H1 (cell line): ENCODE results near the gene ADGRV1. TPM values are rescaled to one million over a fixed set of nuclear protein-coding genes. Genes with fewer than 3 reads are reported as not detected.

Experiments used
- CTCF ChIA-PET: fragments of 300-600 bp; sonication (Branson Sonifier 250); formaldehyde crosslinking; loops from one replicate; lab custom pipeline; 2021; ENCODE audit not compliant: partially characterized antibody; lab: Charles Lee
- POLR2A ChIA-PET: fragments of 300-600 bp; sonication (Branson Sonifier 250); formaldehyde crosslinking; loops from one replicate; lab custom pipeline; 2021; ENCODE audit warnings: inconsistent platforms; ENCODE audit not compliant: partially characterized antibody; lab: Charles Lee
- DNase-seq, 2 experiments: peaks; one replicate each; pipeline versions ENCODE4 v3.0.0 to v3.0.0-alpha.2; 2010 to 2022; ENCODE audit warnings: low spot score in 2 of 2, low read depth in 1 of 2, mixed read lengths in 1 of 2
- FAIRE-seq: peaks from 2 replicates; lab custom pipeline; 2011; peaks lifted over from hg19 to GRCh38; lab: Jason Lieb, UNC
- H2AFZ ChIP-seq: 2 replicates; pipeline ENCODE4 v1.8.1; 2012; ENCODE audit warnings: low read length, inconsistent platforms
- H2AK5ac ChIP-seq: 2 replicates; pipeline ENCODE4 v1.6.1; 2013; ENCODE audit warnings: low read depth, low read length
- H2BK120ac ChIP-seq: replicated peaks from 2 replicates; pipeline ENCODE3; 2013; ENCODE audit warnings: low read depth, low read length, inconsistent platforms
- H2BK12ac ChIP-seq: 2 replicates; pipeline ENCODE4 v1.6.1; 2013; ENCODE audit warnings: low read depth, low read length
- H2BK15ac ChIP-seq: 2 replicates; pipeline ENCODE4 v1.6.1; 2013; ENCODE audit warnings: low read length
- H2BK20ac ChIP-seq: 2 replicates; pipeline ENCODE4 v1.6.1; 2013; ENCODE audit warnings: low read length
- H2BK5ac ChIP-seq: 2 replicates; pipeline ENCODE4 v1.6.1; 2013; ENCODE audit warnings: low read depth, low read length
- H3K14ac ChIP-seq: 2 replicates; pipeline ENCODE4 v1.6.1; 2013; ENCODE audit warnings: inconsistent platforms; ENCODE audit not compliant: insufficient read length
- H3K18ac ChIP-seq: 2 replicates; pipeline ENCODE4 v1.6.1; 2013; ENCODE audit warnings: low read length; ENCODE audit errors: extremely low read depth
- H3K23ac ChIP-seq: 2 replicates; pipeline ENCODE4 v1.6.1; 2013; ENCODE audit warnings: inconsistent platforms; ENCODE audit not compliant: insufficient read length
- H3K23me2 ChIP-seq: 2 replicates; pipeline ENCODE4 v1.6.1; 2013; ENCODE audit warnings: low read depth, low read length
- H3K27ac ChIP-seq: 2 replicates; pipeline ENCODE4 v1.6.1; 2011; ENCODE audit warnings: low read depth, low read length, inconsistent platforms
- H3K27me3 ChIP-seq, 4 experiments: replicated peaks in 1 of 4; 1 replicate in 1 of 4; 2 replicates in 3 of 4; pipeline versions ENCODE4 v1.6.1 to v1.8.1; 2011 to 2013; ENCODE audit warnings: low read length in 3 of 4, mild to moderate bottlenecking in 3 of 4, inconsistent platforms in 2 of 4, mixed read lengths in 2 of 4, moderate library complexity in 1 of 4; ENCODE audit not compliant: control insufficient read depth in 3 of 4, insufficient read depth in 3 of 4; ENCODE audit errors: extremely low read depth in 1 of 4
- H3K36me3 ChIP-seq, 4 experiments: 2 replicates each; pipeline versions ENCODE4 v1.6.1 to v1.8.1; 2011 to 2013; ENCODE audit warnings: mild to moderate bottlenecking in 4 of 4, low read length in 3 of 4, moderate library complexity in 2 of 4, control low read depth in 1 of 4, inconsistent platforms in 1 of 4; ENCODE audit not compliant: insufficient read depth in 4 of 4, control insufficient read depth in 2 of 4
- H3K4ac ChIP-seq: replicated peaks from 2 replicates; pipeline ENCODE3; 2013; ENCODE audit warnings: low read length, low read depth, mixed read lengths, inconsistent platforms; ENCODE audit not compliant: insufficient read length
- H3K4me1 ChIP-seq, 4 experiments: replicated peaks in 1 of 4; 1 replicate in 1 of 4; 2 replicates in 3 of 4; pipeline versions ENCODE4 v1.6.1 to v1.8.1; 2011 to 2013; ENCODE audit warnings: low read length in 3 of 4, inconsistent platforms in 2 of 4, mixed read lengths in 1 of 4; ENCODE audit not compliant: insufficient read depth in 4 of 4, control insufficient read depth in 3 of 4
- H3K4me2 ChIP-seq, 2 experiments: 2 replicates each; pipeline versions ENCODE4 v1.6.1 to v1.8.1; 2011 to 2013; ENCODE audit warnings: low read depth in 2 of 2, low read length in 2 of 2, control low read depth in 1 of 2, inconsistent platforms in 1 of 2, mild to moderate bottlenecking in 1 of 2; ENCODE audit not compliant: insufficient read depth in 1 of 2
- H3K4me3 ChIP-seq, 4 experiments: fragments of 200-600, 300-600 bp in 1 of 4; sonication (generic), shearing (Covaris generic), sonication (Bioruptor Twin) in 1 of 4; 2 replicates each; pipeline versions ENCODE4 v1.5.1 to v1.8.1; 2011 to 2016; ENCODE audit warnings: low read length in 4 of 4, low read depth in 3 of 4, control low read depth in 2 of 4, inconsistent platforms in 2 of 4, mild to moderate bottlenecking in 2 of 4, mixed read lengths in 1 of 4, moderate library complexity in 1 of 4; ENCODE audit not compliant: insufficient read depth in 2 of 4; ENCODE audit errors: extremely low read depth in 1 of 4
- H3K56ac ChIP-seq: replicated peaks from 2 replicates; pipeline ENCODE3; 2013; ENCODE audit warnings: low read depth, mild to moderate bottlenecking, mixed read lengths, low read length, inconsistent platforms; ENCODE audit not compliant: insufficient read length
- H3K79me1 ChIP-seq: 2 replicates; pipeline ENCODE4 v1.6.1; 2013; ENCODE audit warnings: low read depth, low read length, control low read depth
- H3K79me2 ChIP-seq, 2 experiments: 2 replicates each; pipeline versions ENCODE4 v1.6.1 to v1.8.1; 2012 to 2013; ENCODE audit warnings: low read length in 2 of 2, mild to moderate bottlenecking in 2 of 2, inconsistent platforms in 1 of 2; ENCODE audit not compliant: insufficient read depth in 2 of 2, control insufficient read depth in 1 of 2
- H3K9ac ChIP-seq, 4 experiments: replicated peaks in 1 of 4; 1 replicate in 1 of 4; 2 replicates in 3 of 4; pipeline versions ENCODE4 v1.6.1 to v1.8.1; 2011 to 2013; ENCODE audit warnings: low read depth in 3 of 4, low read length in 3 of 4, control low read depth in 2 of 4, mild to moderate bottlenecking in 2 of 4, moderate library complexity in 2 of 4, inconsistent platforms in 1 of 4; ENCODE audit errors: extremely low read depth in 1 of 4
- H3K9me3 ChIP-seq, 2 experiments: 2 replicates each; pipeline versions ENCODE4 v1.6.1 to v1.8.1; 2012 to 2013; ENCODE audit warnings: mild to moderate bottlenecking in 2 of 2, moderate library complexity in 2 of 2, control low read depth in 1 of 2, inconsistent platforms in 1 of 2, low read depth in 1 of 2, low read length in 1 of 2, mixed read lengths in 1 of 2; ENCODE audit not compliant: insufficient read depth in 2 of 2
- H4K20me1 ChIP-seq, 2 experiments: replicated peaks in 1 of 2; 2 replicates each; pipeline versions ENCODE3 to v1.8.1; 2011 to 2013; ENCODE audit warnings: inconsistent platforms in 2 of 2, low read length in 2 of 2, mild to moderate bottlenecking in 1 of 2; ENCODE audit not compliant: insufficient read depth in 2 of 2, control insufficient read depth in 1 of 2
- H4K5ac ChIP-seq: 2 replicates; pipeline ENCODE4 v1.6.1; 2013; ENCODE audit warnings: low read length, low read depth, mixed read lengths, inconsistent platforms; ENCODE audit not compliant: insufficient read length
- H4K8ac ChIP-seq: 2 replicates; pipeline ENCODE4 v1.8.0; 2013; ENCODE audit warnings: mild to moderate bottlenecking, moderate library complexity, low read length, inconsistent platforms; ENCODE audit not compliant: insufficient read depth; ENCODE audit errors: extremely low read depth
- H4K91ac ChIP-seq: replicated peaks from 2 replicates; pipeline ENCODE3; 2013; ENCODE audit warnings: low read length, mixed read lengths, inconsistent platforms; ENCODE audit not compliant: insufficient read length
- ASH2L ChIP-seq: fragments of 200-600, 300-600 bp; sonication (generic); IDR thresholded peaks from one replicate; pipeline ENCODE4 v1.7.1; 2017; ENCODE audit warnings: low read length
- BACH1 ChIP-seq: IDR thresholded peaks from 2 replicates; pipeline ENCODE4 v1.6.1; 2012; ENCODE audit warnings: low read length, improper control_type of control experiment
- BCL11A ChIP-seq, 2 experiments: IDR thresholded peaks; one replicate each; pipeline ENCODE4 v1.6.1; 2011; ENCODE audit warnings: low read depth in 2 of 2, low read length in 2 of 2, mild to moderate bottlenecking in 2 of 2
- CBX5 ChIP-seq: fragments of 300-800, 300-1000 bp; sonication (generic); IDR thresholded peaks from 2 replicates; pipeline ENCODE4 v1.7.1; 2016; ENCODE audit warnings: antibody characterized with exemption, low read length, low read depth
- CREB1 ChIP-seq: IDR thresholded peaks from 2 replicates; pipeline ENCODE4 v1.6.1; 2012; ENCODE audit warnings: inconsistent platforms
- MAFK ChIP-seq: IDR thresholded peaks from 2 replicates; pipeline ENCODE4 v1.6.1; 2012; ENCODE audit warnings: low read depth, mild to moderate bottlenecking, improper control_type of control experiment, low read length
- NRF1 ChIP-seq: IDR thresholded peaks from 2 replicates; pipeline ENCODE4 v1.6.1; 2011; ENCODE audit warnings: mild to moderate bottlenecking, low read depth, low read length, improper control_type of control experiment
- SIN3A ChIP-seq, 2 experiments: IDR thresholded peaks in 1 of 2; conservative IDR thresholded peaks in 1 of 2; 2 replicates each; pipeline ENCODE4 v1.6.1; 2011 to 2012; ENCODE audit warnings: low read length in 2 of 2, improper control_type of control experiment in 1 of 2, low read depth in 1 of 2, mild to moderate bottlenecking in 1 of 2
- SRF ChIP-seq: IDR thresholded peaks from 2 replicates; pipeline ENCODE4 v1.6.1; 2011; ENCODE audit warnings: mild to moderate bottlenecking, low read depth, low read length, moderate library complexity
- YY1 ChIP-seq: IDR thresholded peaks from 2 replicates; pipeline ENCODE4 v1.6.1; 2011; ENCODE audit warnings: low read depth, mild to moderate bottlenecking, low read length
- WGBS, 2 experiments: shearing (Covaris generic) in 1 of 2; methylation state at CpG; one replicate each; pipeline versions ENCODE4 v1.1.6 to v1.1.7; 2013 to 2015; ENCODE audit warnings: low lambda C conversion rate in 2 of 2, mixed read lengths in 2 of 2, inconsistent platforms in 1 of 2, low coverage in 1 of 2, missing lambda C conversion rate in 1 of 2; ENCODE audit not compliant: insufficient replicate concordance in 2 of 2, insufficient coverage in 1 of 2, insufficient read length in 1 of 2; ENCODE audit errors: extremely low coverage in 1 of 2, missing lambda C conversion rate in 1 of 2; 5-methylcytosine and 5-hydroxymethylcytosine counted together
- polyA plus RNA-seq, 7 experiments: library from polyadenylated mRNA; depleted of rRNA in 3 of 7; stranded (reverse) in 5 of 7; unstranded in 2 of 7; fragments of >200 nt in 5 of 7; fragments of 200-250 nt in 2 of 7; gene quantifications; 1 replicate in 5 of 7; 2 replicates in 1 of 7; 4 replicates in 1 of 7; pipeline versions ENCODE4 v1.2.1 to v1.2.3, GENCODE V29; 2011 to 2013; ENCODE audit warnings: missing spikeins in 2 of 7, mixed read lengths in 2 of 7
- total RNA-seq: library from RNA; stranded (reverse); fragmentation: NEBNext Ultra II Directional; extraction: Animal tissue kit (Norgen Biotek cat#: 25700); gene quantifications from 2 replicates; pipeline ENCODE4 v1.2.1, GENCODE V29; 2021
- TF ChIP-seq, protein P1 (sequence below): IDR thresholded peaks from 2 replicates; pipeline ENCODE4 v1.6.1; 2011; ENCODE audit warnings: low read length, improper control_type of control experiment

Gene ADGRV1
- total and polyA plus RNA-seq, 2 of the 8 experiments (the other 6 are each of a cell fraction or from before 2014, with no cell fraction given), result 53.1 to 62.2 TPM

DNA sequence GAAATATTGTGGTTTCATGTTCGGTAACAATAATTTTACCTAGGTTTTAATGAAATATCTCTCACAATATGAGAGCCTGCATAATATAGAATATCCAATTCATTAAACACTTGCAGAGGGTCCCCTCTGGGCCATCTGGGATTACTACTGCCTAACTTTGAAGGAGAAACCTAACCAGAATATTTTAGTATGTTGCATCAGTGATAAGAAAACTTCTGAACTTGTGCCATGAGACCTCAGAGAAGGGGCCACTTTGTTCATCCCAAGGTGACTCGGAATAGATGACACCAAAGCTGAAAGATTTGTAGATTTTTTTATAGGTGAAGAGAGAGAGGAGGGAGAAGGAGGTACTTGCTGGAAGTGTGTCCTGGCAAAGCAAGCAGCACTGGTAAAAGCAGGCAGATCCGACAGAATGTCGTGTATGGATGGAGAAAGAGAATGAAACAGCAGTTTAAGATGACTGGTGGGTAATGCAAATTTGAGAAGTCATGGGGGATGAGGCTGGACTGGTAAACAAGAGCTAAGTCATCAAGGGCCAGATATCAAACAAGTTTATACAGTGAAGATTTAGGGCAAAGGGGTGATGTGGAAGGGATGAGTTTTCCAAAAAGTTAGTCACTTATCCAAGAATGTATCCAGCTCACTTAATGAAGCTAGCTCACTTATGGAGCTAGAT lies 372.3 kb downstream of the ADGRV1 start:
- H3K27me3 ChIP-seq, result no peaks in the 10 kb centered on the region
- no peak overlapping the region for H2BK20ac ChIP-seq
- H3K9ac ChIP-seq, result no peak overlapping the region
- no peaks in the 10 kb centered on the region for H3K9me3 ChIP-seq
- H2BK12ac ChIP-seq, result peak overlapping the region; percentile 93; the same call in 1 of the 2 replicates
- H3K27ac ChIP-seq, result no peak overlapping the region
- ChIA-PET CTCF (interaction anchor here (0.5 to 2.8 kb wide), 17 partner anchors 9 to 489 kb away, joined by 3 to 20 read pairs (median 3); partner anchors contain the start of gene ARRDC3), POLR2A (interaction anchor here (0.6 to 0.7 kb wide), 2 partner anchors 446 to 496 kb away, joined by 3 to 4 read pairs; no protein-coding TSS in a partner anchor)
- no peak overlapping the region for H2BK120ac ChIP-seq
- H3K23ac ChIP-seq, result no peak overlapping the region
- no peak overlapping the region for H2AFZ ChIP-seq
- H3K4me1 ChIP-seq, result peaks cover 0 to 4% (median 0%) of the 10 kb centered on the region in 4 experiments; a peak in 1 of 7 replicates
- H4K8ac ChIP-seq, result no peak overlapping the region
- H2AK5ac ChIP-seq, result peak overlapping the region; percentile 24
- H4K91ac ChIP-seq, result no peak overlapping the region
- no peak overlapping the region for H2BK15ac ChIP-seq
- no peak overlapping the region for H3K4ac ChIP-seq
- no peak overlapping the region for H3K4me3 ChIP-seq
- FAIRE-seq (no peak), DNase-seq (no peak)
- H3K14ac ChIP-seq, result no peak overlapping the region
- H3K23me2 ChIP-seq, result no peaks in the 10 kb centered on the region
- WGBS, 2 experiments, result 72% methylated on average over 4 of the region's 4 CpGs; no CpG with 5 or more reads in 1 of the 2 experiments
- no peaks in the 10 kb centered on the region for H3K79me1 ChIP-seq
- H3K4me2 ChIP-seq, result peak overlapping the region in 1 of 2 experiments; percentile 30; a peak in 1 of 4 replicates
- no peaks in the 10 kb centered on the region for H4K20me1 ChIP-seq
- no peaks in the 10 kb centered on the region for H3K36me3 ChIP-seq
- no peak overlapping the region for H3K56ac ChIP-seq
- peak overlapping the region; percentile 68; the same call in 1 of the 2 replicates for H2BK5ac ChIP-seq
- no peak overlapping the region for H4K5ac ChIP-seq
- H3K79me2 ChIP-seq, result peaks cover 0 to 16% of the 10 kb centered on the region in 2 experiments; a peak in 2 of 4 replicates
- peak overlapping the region; percentile 43 for H3K18ac ChIP-seq
- TF ChIP-seq SRF (no peak), BACH1 (no peak), ASH2L (no peak), BCL11A (IDR thresholded peaks at IDR 0.05; ENCODE audit: low read depth in 2 of 2, low read length in 2 of 2) (no peak), SIN3A (conservative IDR thresholded peaks at IDR 0.05 in 1 of 2, IDR thresholded peaks at IDR 0.05 in 1 of 2; ENCODE audit: low read depth in 1 of 2, low read length in 2 of 2) (no peak), CREB1 (no peak), MAFK (no peak), NRF1 (no peak), CBX5 (no peak), YY1 (no peak)
- TF ChIP-seq, protein P1, sequence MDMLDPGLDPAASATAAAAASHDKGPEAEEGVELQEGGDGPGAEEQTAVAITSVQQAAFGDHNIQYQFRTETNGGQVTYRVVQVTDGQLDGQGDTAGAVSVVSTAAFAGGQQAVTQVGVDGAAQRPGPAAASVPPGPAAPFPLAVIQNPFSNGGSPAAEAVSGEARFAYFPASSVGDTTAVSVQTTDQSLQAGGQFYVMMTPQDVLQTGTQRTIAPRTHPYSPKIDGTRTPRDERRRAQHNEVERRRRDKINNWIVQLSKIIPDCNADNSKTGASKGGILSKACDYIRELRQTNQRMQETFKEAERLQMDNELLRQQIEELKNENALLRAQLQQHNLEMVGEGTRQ, result no peak
